ENCODE data around the gene CUL2. TPM values are rescaled to one million over a fixed set of nuclear protein-coding genes. Genes with fewer than 3 reads are reported as not detected.
"Not testable (repeated sequence)": the region's sequence is repeated elsewhere in the genome, so short reads cannot be mapped to it uniquely, and the experiment has no call there.

CUL2 gene
- total and polyA plus RNA-seq, 10 of the 15 experiments (the other 5 are each of a cell fraction or from before 2014, with no cell fraction given), result 11.9 to 56.5 (median 33.2) TPM

- intact Hi-C loops (cut with micrococcal nuclease; ENCODE audit: unreplicated experiment), result no loop called here
- no peak for DNase-seq (ENCODE audit: low read depth, low spot score)
- Histone ChIP-seq H3K36me3 (ENCODE audit: control insufficient read depth in 2 of 2, insufficient read depth in 2 of 2, low read length in 1 of 2) (no peaks in the 10 kb centered on the region), H3K27me3 (replicated peaks in 1 of 2; ENCODE audit: control insufficient read depth in 2 of 2, insufficient read depth in 2 of 2, low read length in 1 of 2) (no peaks in the 10 kb centered on the region), H3K4me3 (no peak overlapping the region), H3K9ac (ENCODE audit: control insufficient read depth, insufficient read depth, low read length) (no peak overlapping the region), H3K4me2 (ENCODE audit: control insufficient read depth, insufficient read depth) (no peak overlapping the region), H2AFZ (ENCODE audit: control insufficient read depth, low read depth, low read length) (no peak overlapping the region), H3K9me3 (replicated peaks; ENCODE audit: control insufficient read depth, insufficient read depth, low read length) (no peaks in the 10 kb centered on the region), H4K20me1 (ENCODE audit: control insufficient read depth, insufficient read depth) (no peaks in the 10 kb centered on the region), H3K79me2 (ENCODE audit: control insufficient read depth, insufficient read depth, low read length) (no peaks in the 10 kb centered on the region), H3K4me1 (ENCODE audit: control insufficient read depth, insufficient read depth, low read length) (peaks cover 4% of the 10 kb centered on the region; the same call in 1 of the 2 replicates), H3K27ac (ENCODE audit: control insufficient read depth, insufficient read depth) (no peak overlapping the region)
- in situ Hi-C loops (cut with MboI), result no loop called here
- TF ChIP-seq MXI1 (IDR thresholded peaks at IDR 0.05; ENCODE audit: low read depth, low read length) (no peak), PAX8 (IDR thresholded peaks at IDR 0.05) (no peak), ESRRA (IDR thresholded peaks at IDR 0.05; ENCODE audit: low read length) (no peak), NFIC (IDR thresholded peaks at IDR 0.05; ENCODE audit: low read depth, low read length) (no peak), CHD1 (IDR thresholded peaks at IDR 0.05; ENCODE audit: low read depth, low read length) (no peak), CHD4 (IDR thresholded peaks at IDR 0.05) (no peak), KAT2A (conservative IDR thresholded peaks at IDR 0.05; ENCODE audit: control insufficient read depth, low read depth, low read length) (no peak), RB1 (IDR thresholded peaks at IDR 0.05; ENCODE audit: borderline replicate concordance) (no peak), WRNIP1 (IDR thresholded peaks at IDR 0.05; ENCODE audit: borderline replicate concordance, low read depth, low read length) (no peak), CTCF (IDR thresholded peaks at IDR 0.05 in 2 of 3, conservative IDR thresholded peaks at IDR 0.05 in 1 of 3; ENCODE audit: control insufficient read depth in 2 of 3, extremely low read depth in 1 of 3, insufficient read depth in 1 of 3, low read depth in 3 of 3, low read length in 3 of 3) (no peak), NRF1 (conservative IDR thresholded peaks at IDR 0.05; ENCODE audit: low read depth, low read length) (no peak), HCFC1 (IDR thresholded peaks at IDR 0.05; ENCODE audit: low read length) (no peak)
- ChIA-PET RAD21 (ENCODE audit: unreplicated experiment) (interaction anchor here (0.8 to 3.6 kb wide), 21 partner anchors 14 to 372 kb away, joined by 3 to 42 read pairs (median 5); partner anchors contain the start of gene CREM), SMC1A (ENCODE audit: uncharacterized antibody, unreplicated experiment) (interaction anchor here (0.6 to 4.5 kb wide), 32 partner anchors 8 to 1683 kb away, joined by 3 to 59 read pairs (median 5); partner anchors contain the start of gene CREM), POLR2A (interaction anchor here (0.6 kb wide), 1 partner anchor 119 kb away, joined by 5 read pairs; no protein-coding TSS in a partner anchor), CTCF (interaction anchor here (0.6 to 6.2 kb wide), 37 partner anchors 9 to 1887 kb away, joined by 3 to 80 read pairs (median 4); no protein-coding TSS in a partner anchor)
- FAIRE-seq, result no peak
- ATAC-seq, result no peak
- WGBS (ENCODE audit: insufficient coverage, insufficient replicate concordance, low lambda C conversion rate, missing lambda C conversion rate), result 94% methylated on average over 1 of the region's 1 CpG
- no TSS peak for BruUV-seq (replicated peaks)
Measured at GRCh38 chr10:34993782-34994181, 96.4 kb downstream of the CUL2 start.

GRCh38 chr10:34991117-34991516, 99.0 kb downstream of the CUL2 start:
- H3K9ac ChIP-seq (ENCODE audit: control insufficient read depth, insufficient read depth, low read length); POLR2A ChIA-PET: not testable (repeated sequence)

More at GRCh38 chr10:34991117-34991516, 99.0 kb downstream of the CUL2 start:
- RAD21 ChIA-PET (ENCODE audit: unreplicated experiment); in situ Hi-C loops (cut with MboI); H3K27ac ChIP-seq (ENCODE audit: control insufficient read depth, insufficient read depth); SMC1A ChIA-PET (ENCODE audit: uncharacterized antibody, unreplicated experiment); ATAC-seq; H3K79me2 ChIP-seq (ENCODE audit: control insufficient read depth, insufficient read depth, low read length); H3K4me1 ChIP-seq (ENCODE audit: control insufficient read depth, insufficient read depth, low read length); H4K20me1 ChIP-seq (ENCODE audit: control insufficient read depth, insufficient read depth); BruUV-seq (replicated peaks); H3K4me3 ChIP-seq; H2AFZ ChIP-seq (ENCODE audit: control insufficient read depth, low read depth, low read length); FAIRE-seq; H3K36me3 ChIP-seq (ENCODE audit: control insufficient read depth in 2 of 2, insufficient read depth in 2 of 2, low read length in 1 of 2); H3K4me2 ChIP-seq (ENCODE audit: control insufficient read depth, insufficient read depth); intact Hi-C loops (cut with micrococcal nuclease; ENCODE audit: unreplicated experiment); H3K27me3 ChIP-seq (replicated peaks in 1 of 2; ENCODE audit: control insufficient read depth in 2 of 2, insufficient read depth in 2 of 2, low read length in 1 of 2); H3K9me3 ChIP-seq (replicated peaks; ENCODE audit: control insufficient read depth, insufficient read depth, low read length); DNase-seq (ENCODE audit: low read depth, low spot score): not testable (repeated sequence)
- CTCF ChIA-PET, result interaction anchor here (1.2 to 6.2 kb wide), 2 partner anchors 268 to 325 kb away, joined by 4 to 80 read pairs; no protein-coding TSS in a partner anchor
- WGBS (ENCODE audit: insufficient coverage, insufficient replicate concordance, low lambda C conversion rate, missing lambda C conversion rate), result 27% methylated on average over 1 of the region's 1 CpG

Measured in GM12878 (cell line).